Embryonic facial prominence (tissue), 1 donor: ENCODE results near the gene STYK1.
"Not testable (repeated sequence)": the region's sequence is repeated elsewhere in the genome, so short reads cannot be mapped to it uniquely, and the experiment has no call there.

ENCODE experiments used
- DNase-seq: peaks from one replicate; pipeline ENCODE4 v3.0.0-alpha.2; 2016; ENCODE audit errors: extremely low spot score

The STYK1 gene

DNA sequence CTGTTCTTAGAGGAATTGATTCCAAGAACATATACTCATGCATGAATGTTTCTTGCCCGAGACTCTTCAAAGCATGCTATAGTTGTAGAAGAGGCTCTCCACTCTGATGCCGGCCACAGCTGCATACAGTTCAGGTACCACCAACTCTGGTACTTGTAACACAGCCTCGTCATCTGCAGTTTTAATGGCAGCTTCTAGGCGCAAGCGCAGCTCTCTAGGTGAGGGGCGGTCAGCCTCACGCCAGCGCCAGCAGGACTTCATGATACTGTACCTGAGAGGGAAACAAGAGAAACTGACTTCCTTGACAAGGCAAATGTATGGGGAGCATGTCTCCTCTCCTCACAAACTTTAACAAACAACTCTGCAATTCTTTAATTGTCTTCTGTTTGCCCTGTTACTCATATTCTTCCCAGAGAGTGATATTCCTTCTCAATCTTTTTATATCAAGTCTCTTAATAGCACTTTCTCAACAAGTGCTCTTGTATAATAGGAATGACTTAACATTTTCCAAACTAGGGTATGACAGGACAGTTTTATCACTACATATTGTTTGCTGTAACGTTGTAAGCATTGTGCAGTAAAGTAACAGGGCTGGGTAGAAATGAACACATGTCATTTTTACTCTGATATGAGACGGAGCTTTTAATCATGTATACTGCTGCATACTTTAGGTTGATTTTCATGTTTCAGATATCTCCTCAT is 53.6 kb downstream of the STYK1 start:
- DNase-seq, result no peak

DNA sequence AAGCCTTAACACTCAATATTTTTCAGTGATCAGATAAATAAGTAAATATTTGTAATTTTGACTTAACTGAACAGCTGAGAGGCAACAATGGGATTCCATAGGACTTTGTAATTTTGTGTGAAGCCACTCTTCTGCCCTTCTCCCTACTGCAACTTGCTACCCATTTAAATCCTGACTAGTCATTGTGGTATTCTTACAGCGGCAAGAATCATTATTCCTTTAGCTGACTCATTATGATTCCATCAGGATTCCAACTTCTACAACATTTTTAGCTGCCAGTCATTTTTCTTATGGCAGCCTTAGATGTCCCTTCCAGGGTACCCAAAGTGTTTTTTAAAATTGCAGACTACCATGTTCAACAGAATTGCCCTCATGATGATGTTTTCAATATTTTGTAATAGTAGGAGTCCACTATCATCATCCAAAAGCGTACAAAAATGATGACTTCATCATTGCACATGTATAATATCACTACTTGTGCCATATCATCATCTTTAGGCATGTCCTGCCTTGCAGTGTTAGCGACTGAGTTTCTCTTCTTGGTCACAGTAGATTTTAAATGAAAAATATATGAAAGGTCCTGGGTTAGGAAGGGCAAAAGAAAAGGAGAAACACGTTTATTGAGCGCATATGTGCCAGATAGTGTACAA is 55.4 kb downstream of the STYK1 start:
- DNase-seq, result no peak

DNA sequence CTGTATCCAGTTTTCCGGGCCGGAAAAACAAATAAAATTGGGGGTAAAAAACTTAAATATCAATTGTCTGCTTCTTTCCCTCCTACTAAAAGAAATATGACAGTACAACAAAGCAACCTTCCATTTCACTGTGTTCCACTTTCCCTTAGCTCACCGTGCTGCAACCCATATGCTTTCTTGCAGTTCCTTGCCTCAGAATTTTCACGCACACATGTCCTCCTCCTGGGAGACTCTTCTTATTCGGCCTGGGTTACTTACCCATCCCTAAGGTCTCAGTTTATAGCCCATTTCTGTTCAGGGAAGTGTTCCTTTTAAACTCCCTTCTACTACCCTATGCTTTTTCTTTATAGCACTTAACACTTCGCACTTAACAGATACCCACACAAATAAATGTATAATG is 56.0 kb downstream of the STYK1 start:
- DNase-seq, result no peak

DNA sequence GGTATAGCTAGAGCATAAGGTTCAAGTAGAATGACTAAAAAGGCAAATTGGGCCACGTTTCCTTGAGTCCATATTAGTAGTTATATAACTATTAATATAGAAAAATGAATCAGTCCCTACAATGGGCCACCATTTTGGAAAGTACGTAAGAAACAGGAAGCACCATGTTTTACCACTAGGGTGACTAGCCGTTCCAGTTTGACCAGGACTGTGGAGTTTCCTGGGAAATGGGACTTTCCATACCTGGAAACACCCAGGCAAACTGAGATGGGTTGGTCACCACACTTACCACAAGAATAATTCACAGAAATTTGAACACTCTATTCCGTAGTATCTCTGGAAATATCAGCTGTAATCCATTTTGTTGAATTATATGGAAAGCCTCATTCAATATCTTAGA is 58.3 kb downstream of the STYK1 start:
- no peak for DNase-seq

DNA sequence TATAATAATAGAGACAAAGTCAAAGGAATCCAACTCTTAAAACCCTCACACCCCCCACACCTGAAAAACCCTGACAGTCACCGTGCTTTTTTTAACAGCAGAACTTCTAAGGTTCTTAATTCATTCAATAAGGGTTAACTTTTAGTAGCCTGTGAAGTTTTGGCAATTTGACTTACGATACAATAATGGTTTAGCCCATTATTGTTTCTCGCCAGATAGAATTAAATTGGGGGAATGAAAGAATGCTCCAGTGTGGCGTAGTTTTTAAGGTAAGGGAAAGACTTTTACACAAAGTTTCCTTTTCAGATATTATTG is 59.8 kb downstream of the STYK1 start:
- DNase-seq, result no peak

DNA sequence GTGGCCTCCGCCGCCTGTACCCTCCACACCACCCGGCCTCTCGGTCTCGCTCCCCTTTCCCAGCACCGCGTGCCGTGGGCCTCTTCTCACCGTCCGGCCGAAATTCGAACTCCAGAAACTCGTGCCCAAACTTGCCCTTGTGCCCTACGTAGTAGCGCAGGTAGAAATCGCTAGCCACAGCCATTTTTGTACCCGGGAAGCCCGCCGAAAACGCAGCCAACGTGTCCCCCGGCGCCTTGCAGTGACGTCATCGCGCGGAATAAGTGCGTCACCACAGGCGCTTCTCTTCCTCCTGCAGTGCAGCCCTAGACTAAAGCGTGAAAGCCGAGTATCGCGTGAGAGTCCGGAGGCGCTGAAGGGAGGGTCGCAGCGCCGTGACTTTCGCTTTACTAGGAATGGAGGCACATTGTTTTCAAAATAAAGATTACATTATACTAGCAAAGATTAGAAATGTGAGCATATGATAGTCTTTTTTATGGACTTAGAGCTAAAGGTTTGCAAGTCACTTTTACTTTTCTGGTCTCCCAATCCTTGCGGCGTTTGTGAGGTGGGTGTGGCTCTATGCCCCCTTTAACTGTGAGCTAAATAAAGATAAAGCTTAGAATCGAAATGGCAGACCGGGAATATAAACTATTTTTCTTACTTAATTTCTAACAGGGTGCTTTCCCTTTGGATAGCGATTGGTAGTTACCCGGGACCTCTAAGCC is 60.4 kb downstream of the STYK1 start, which contains the start of gene MAGOHB:
TSS of gene MAGOHB (minus strand) at position 261 of the 707 bp plus-strand sequence. CDS start at position 184, 77 bp downstream.
- DNase-seq, result peak; percentile 95

DNA sequence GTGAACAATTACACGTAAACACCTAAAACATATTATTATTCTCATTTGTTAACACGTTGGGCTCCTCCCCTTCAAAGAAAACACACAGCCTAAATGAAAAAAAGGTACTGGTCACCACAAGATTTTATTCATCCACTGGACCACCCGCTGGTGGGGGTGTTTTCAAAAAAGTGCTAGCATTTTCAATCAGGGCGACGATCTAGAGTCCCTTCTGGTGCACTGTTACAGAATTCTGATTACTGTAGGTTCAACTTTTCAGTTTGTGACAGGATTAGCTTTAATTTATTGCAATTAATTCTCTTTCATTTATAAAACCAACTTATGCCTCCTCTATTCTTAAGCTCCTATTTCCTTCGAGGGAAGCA is 60.9 kb downstream of the STYK1 start:
- peak; percentile 23 for DNase-seq

DNA sequence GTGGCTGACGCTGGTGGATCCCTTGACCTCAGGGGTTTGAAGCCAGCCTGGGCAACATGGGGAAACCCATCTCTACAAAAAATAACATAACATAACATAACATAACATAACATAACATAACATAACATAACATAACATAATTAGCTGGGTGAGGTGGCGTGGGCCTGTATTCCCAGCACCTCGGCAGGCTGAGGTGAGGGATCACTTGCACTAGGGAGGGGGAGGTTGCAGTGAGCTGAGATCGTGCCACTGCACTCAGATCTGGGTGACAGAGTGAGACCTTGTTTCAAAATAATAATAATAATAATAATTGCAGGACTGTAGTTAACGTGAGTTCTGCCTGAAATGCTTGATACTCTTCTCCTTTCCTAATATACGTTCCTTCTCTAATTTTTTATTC is 61.7 kb downstream of the STYK1 start:
- no peak for DNase-seq

DNA sequence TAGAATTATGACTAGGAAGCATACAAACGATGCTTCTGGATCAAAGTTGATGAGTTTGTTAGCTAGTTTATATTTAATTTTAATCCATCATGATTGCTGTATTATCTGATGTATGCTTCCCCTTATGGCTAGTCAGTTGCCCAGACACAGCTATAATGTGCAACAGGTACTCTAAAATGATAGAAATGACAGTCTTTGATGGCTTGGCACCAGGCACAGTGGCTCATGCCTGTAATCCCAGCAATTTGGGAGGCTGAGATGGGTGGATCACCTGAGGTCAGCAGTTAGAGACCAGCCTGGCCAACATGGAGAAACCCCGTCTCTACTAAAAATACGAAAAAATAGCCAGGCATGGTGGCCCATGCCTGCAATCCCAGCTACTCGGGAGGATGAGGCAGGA is 62.6 kb downstream of the STYK1 start:
- DNase-seq, result not testable (repeated sequence)

DNA sequence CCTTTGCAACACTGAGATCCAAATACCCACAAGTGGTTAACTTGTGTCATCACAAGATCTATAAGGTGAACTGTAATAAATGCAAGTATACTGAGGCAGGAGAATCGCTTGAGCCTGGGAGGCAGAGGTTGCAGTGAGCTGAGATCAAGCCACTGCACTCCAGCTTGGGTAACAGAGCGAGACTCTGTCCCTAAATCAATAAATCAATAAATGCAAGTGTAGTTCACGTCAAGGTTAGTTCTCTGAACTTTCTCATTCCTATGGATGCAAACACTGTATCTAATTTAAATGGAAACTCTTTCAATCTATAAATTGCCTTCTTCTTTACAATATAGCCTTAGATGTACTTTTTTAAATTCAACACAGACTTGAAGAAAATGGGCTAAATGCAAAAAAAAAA is 63.7 kb downstream of the STYK1 start:
- DNase-seq, result no peak

DNA sequence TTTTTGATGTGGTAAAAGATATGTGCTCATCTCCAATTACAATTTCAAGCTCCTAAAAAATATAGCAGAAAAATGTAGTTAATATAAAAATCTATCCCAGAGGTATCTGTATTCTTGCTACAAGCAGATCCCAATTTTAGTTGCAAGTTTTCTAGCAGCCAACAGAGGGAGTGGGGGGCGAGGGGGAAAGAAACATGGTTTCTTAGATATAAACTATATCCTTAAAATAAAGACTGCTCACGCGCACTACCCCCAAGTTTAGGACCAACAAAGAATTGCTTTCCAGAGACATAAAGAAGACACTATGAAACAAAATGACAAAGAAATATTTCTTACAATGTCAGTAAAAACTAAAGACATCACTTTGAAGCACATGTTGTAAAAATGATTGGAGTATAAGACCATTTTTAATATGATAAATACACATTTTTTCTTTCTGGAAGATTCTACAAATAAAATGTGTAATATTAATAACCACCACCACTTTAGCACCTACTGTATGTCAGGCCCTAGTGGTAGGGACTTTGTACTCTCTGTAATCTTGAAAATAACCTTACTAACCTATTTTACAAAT is 65.9 kb downstream of the STYK1 start:
- no peak for DNase-seq

DNA sequence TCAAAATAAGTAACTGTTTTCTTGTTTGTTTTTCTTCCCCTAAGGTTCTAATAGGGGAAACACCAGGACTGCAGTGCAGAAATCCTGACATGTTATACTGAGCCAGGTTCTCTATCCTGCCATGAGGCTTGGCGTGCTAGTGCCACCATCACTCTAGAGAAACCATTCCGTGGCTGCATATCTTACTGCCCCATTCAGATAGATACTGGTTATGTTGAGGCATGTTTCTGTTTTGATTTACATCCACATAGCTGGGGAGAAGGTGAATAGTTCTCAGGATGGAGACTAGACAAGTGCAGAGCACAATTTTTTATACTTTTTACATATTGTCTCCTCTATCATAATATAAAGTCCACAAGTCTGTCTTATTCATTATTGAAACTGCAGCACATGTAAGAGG is 72.0 kb downstream of the STYK1 start:
- no peak for DNase-seq

DNA sequence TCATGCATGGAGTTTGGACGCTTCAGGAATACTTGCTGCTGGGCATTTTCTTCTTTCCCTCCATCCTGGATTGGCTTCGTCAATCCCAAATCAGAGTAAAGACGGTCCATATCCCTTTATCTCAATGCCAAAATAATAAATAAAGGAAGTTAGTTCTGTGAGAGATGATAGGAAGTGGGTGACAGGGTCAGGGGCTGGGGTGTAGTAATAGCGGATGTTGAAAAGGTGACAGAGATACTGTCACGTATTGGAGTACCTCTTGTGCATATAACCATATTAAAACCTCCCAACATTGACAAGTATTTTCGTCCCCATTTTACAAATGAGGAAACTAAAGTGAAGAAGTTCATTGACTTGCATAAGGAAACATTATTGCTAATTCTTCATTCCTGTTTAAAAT is 72.9 kb downstream of the STYK1 start:
- DNase-seq, result no peak

DNA sequence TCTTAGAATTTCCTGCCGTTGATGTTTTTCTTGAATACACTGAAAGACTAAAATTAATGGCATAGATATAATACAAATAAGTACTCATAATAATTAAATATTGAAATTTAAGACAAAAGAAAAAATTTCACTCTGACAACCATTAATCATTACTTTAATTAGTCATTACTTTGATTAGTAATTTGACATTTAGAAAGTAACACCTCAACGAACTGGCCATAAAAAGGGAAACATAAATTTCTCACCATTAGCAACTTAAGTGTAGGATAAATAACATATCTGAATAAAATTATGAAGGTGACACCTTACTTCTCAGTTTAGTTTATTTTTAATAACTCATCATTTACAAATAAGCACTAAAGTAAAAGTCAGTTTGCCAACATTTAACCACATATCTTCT is 78.0 kb downstream of the STYK1 start:
- DNase-seq, result no peak

DNA sequence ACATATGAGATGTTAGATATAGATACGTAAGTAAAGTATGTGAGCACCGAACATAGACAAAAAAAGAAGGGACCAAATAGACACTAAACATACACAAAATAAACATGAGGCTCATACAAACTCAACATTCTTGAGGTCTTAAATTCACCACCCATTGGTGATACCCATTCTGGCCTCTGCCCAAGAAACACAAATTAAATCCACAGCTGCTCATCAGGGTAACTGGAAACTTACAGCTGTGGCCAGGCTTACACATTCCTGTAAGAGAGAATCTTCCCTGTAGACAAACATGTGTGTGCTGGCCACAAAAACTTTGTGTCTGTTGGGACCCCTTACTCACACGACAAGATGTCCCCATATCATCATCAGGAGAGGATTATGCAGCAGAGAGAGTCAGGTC is 82.9 kb downstream of the STYK1 start:
- DNase-seq, result no peak

DNA sequence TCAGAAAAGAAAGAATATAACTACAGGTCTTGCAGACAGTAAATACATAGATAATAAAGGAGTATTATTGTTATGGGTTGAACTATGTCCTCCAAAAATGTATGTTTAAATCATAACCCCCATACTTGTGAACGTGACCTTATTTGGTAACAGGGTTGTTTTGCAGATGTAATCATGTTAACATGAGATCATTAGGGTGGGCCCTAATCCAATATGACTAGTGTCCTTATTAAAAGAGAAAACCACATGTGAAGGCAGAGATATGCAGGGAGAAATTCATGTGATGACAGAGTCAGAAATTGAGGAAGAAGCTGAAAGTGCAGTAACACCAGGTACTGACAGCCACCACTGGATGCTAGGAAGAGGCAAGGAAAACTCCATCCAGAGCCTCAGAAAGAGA is 89.4 kb downstream of the STYK1 start:
- no peak for DNase-seq

DNA sequence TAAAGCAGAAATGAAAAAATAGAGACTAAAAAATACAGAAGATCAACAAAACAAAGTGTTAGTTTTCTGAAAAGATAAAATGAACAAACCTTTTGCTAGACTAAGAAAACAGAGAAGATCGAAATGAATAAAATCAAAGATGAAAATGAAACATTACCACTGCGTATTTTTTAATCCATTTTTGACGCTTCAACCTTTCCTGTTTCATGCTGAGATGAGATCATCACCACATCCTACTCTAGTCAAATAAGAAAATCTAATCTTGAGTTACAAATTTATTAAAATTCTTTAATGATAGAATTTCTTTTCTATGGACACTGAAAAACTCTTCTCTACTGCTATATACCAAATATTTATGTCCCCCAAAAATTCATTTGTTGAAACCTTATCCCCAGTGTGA is 91.1 kb downstream of the STYK1 start:
- DNase-seq, result no peak

DNA sequence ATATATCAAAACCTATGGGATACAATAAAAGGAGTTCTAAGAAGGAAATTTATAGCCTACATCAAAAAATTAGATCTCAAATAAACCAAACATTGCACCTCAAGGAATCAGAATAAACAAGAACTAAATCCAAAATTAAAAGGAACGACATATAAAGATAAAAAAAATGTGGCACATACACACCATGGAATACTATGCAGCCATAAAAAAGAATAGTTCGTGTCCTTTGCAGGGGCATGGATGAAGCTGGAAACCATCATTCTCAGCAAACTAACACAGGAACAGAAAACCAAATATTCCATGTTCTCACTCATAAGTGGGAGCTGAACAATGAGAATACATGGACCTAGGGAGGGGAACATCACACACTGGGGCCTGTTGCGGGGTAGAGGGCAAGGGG is 91.7 kb downstream of the STYK1 start:
- DNase-seq, result not testable (repeated sequence)

DNA sequence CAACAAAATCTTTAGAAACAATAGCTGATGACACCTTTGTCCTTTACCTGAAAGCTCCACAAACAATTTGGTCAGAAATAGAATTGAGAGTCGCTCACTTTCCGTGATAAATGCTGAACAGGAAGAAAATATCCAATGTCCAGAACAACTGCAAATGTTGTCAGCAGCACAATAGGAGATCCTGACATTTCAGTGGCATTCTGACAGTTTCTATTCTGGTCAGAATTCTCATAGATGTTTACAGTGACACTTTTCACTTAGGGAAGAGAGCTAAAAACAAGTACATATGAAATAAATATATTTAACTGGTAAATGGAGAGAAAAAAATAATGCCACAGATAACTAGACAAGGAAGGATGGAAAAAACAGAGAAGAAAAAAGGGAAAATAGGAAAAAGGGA is 99.5 kb downstream of the STYK1 start:
- no peak for DNase-seq

DNA sequence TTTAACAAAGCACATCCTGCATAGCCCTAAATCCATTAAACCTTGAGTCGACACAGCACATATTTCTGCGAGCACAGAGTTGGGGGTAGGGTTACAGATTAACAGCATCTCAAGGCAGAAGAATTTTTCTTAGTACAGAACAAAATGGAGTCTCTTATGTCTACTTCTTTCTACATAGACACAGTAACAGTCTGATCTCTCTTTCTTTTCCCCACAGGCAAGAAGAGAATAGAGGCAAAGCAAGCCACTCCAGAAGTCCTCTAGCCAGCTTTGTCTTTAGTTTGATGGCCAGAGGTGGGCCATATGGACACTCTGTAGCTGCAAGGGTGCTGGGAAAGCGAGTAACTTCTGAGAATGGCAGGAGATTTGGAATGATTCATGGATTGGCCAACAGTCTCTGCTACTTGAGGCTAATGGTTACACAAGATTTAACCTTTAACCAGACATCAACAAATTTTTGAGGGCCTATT is 101.8 kb downstream of the STYK1 start:
- DNase-seq, result not testable (repeated sequence)

DNA sequence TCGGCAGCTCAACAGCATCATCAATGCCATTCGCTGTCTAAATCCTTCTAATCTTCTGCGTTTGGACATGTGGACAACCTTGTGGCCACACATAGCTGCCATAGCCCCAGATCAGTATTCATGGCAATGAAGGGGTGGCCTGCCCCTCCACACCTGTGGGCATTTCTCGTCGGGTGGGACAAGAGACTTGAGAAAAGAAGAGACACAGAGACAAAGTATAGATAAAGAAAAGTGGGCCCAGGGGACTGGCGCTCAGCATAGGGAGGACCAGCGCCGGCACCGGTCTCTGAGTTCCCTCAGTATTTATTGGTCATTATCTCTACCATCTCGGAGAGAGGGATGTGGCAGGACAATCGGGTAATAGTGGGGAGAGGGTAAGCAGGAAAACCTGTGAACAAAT is 102.7 kb downstream of the STYK1 start:
- no peak for DNase-seq
